ENCODE results near the gene TNRC6C. TPM values are rescaled to one million over a fixed set of nuclear protein-coding genes. Genes with fewer than 3 reads are reported as not detected.

TNRC6C gene
- total RNA-seq, 1 donor = 6.2 TPM

- Histone ChIP-seq H3K27ac (ENCODE audit: low read depth, low read length) (no peak overlapping the region), H3K4me1 (ENCODE audit: insufficient read depth, low read length) (no peaks in the 10 kb centered on the region), H3K4me2 (ENCODE audit: insufficient read depth, low read length) (no peak overlapping the region), H3K4me3 (ENCODE audit: insufficient read depth, low read length) (no peak overlapping the region), H2AFZ (ENCODE audit: low read length) (no peak overlapping the region), H3K9me3 (ENCODE audit: low read depth, low read length) (no peaks in the 10 kb centered on the region), H3K27me3 (ENCODE audit: insufficient read depth, low read length) (peaks cover 42% of the 10 kb centered on the region), H3K79me2 (ENCODE audit: insufficient read depth, low read length) (no peaks in the 10 kb centered on the region), H3K36me3 (ENCODE audit: insufficient read depth, low read length) (no peaks in the 10 kb centered on the region), H4K20me1 (ENCODE audit: insufficient read depth, low read length) (no peaks in the 10 kb centered on the region)
- no peak for TF ChIP-seq CTCF (IDR thresholded peaks at IDR 0.05; ENCODE audit: extremely low read depth, low read depth, low read length)
- peak; percentile 87 for DNase-seq (ENCODE audit: insufficient read length, low spot score, missing footprints)
Observed at GRCh38 chr17:78131172-78132083, 172.9 kb downstream of the TNRC6C start.

GRCh38 chr17:78132084-78132676 is 173.7 kb downstream of the TNRC6C start:
- Histone ChIP-seq H2AFZ (ENCODE audit: low read length) (no peak overlapping the region), H3K9me3 (ENCODE audit: low read depth, low read length) (no peaks in the 10 kb centered on the region), H4K20me1 (ENCODE audit: insufficient read depth, low read length) (no peaks in the 10 kb centered on the region), H3K36me3 (ENCODE audit: insufficient read depth, low read length) (no peaks in the 10 kb centered on the region), H3K27ac (ENCODE audit: low read depth, low read length) (no peak overlapping the region), H3K4me1 (ENCODE audit: insufficient read depth, low read length) (no peaks in the 10 kb centered on the region), H3K4me3 (ENCODE audit: insufficient read depth, low read length) (no peak overlapping the region), H3K4me2 (ENCODE audit: insufficient read depth, low read length) (no peak overlapping the region), H3K79me2 (ENCODE audit: insufficient read depth, low read length) (no peaks in the 10 kb centered on the region), H3K27me3 (ENCODE audit: insufficient read depth, low read length) (peaks cover 42% of the 10 kb centered on the region)
- TF ChIP-seq CTCF (IDR thresholded peaks at IDR 0.05; ENCODE audit: extremely low read depth, low read depth, low read length) = no peak
- peak; percentile 82 for DNase-seq (ENCODE audit: insufficient read length, low spot score, missing footprints)

- Histone ChIP-seq H3K27ac (ENCODE audit: low read depth, low read length) (no peak overlapping the region), H3K4me3 (ENCODE audit: insufficient read depth, low read length) (no peak overlapping the region), H2AFZ (ENCODE audit: low read length) (no peak overlapping the region), H3K4me2 (ENCODE audit: insufficient read depth, low read length) (no peak overlapping the region), H3K36me3 (ENCODE audit: insufficient read depth, low read length) (no peaks in the 10 kb centered on the region), H3K9me3 (ENCODE audit: low read depth, low read length) (no peaks in the 10 kb centered on the region), H3K27me3 (ENCODE audit: insufficient read depth, low read length) (peaks cover 38% of the 10 kb centered on the region), H4K20me1 (ENCODE audit: insufficient read depth, low read length) (no peaks in the 10 kb centered on the region), H3K79me2 (ENCODE audit: insufficient read depth, low read length) (no peaks in the 10 kb centered on the region), H3K4me1 (ENCODE audit: insufficient read depth, low read length) (no peaks in the 10 kb centered on the region)
- peak; percentile 86 for DNase-seq (ENCODE audit: insufficient read length, low spot score, missing footprints)
- no peak for TF ChIP-seq CTCF (IDR thresholded peaks at IDR 0.05; ENCODE audit: extremely low read depth, low read depth, low read length)
Observed at GRCh38 chr17:78132767-78133178, 174.3 kb downstream of the TNRC6C start.

All from osteoblast (primary cell).